H9 (cell line): ENCODE results near the gene TERT. TPM values are rescaled to one million over a fixed set of nuclear protein-coding genes. Genes with fewer than 3 reads are reported as not detected.

Experiments used
- DNase-seq: peaks from one replicate; pipeline ENCODE4 v3.0.0-alpha.2; 2017
- H2AFZ ChIP-seq: one replicate; pipeline ENCODE4 v1.6.1; 2013; ENCODE audit warnings: mild to moderate bottlenecking, low read length, control low read depth, moderate library complexity
- H2AK5ac ChIP-seq: 2 replicates; pipeline ENCODE4 v1.6.1; 2013; ENCODE audit warnings: low read length, control low read depth, mixed read lengths; ENCODE audit not compliant: insufficient read length
- H2BK120ac ChIP-seq: one replicate; pipeline ENCODE4 v1.6.1; 2013; ENCODE audit warnings: low read depth, mild to moderate bottlenecking, low read length, control low read depth, inconsistent platforms; ENCODE audit not compliant: poor library complexity, severe bottlenecking
- H2BK12ac ChIP-seq: 2 replicates; pipeline ENCODE4 v1.6.1; 2013; ENCODE audit warnings: low read length, control low read depth, mixed read lengths, low read depth; ENCODE audit not compliant: insufficient read length
- H2BK15ac ChIP-seq: 2 replicates; pipeline ENCODE4 v1.6.1; 2013; ENCODE audit warnings: low read depth, low read length, control low read depth
- H2BK20ac ChIP-seq: one replicate; pipeline ENCODE4 v1.6.1; 2013; ENCODE audit warnings: low read depth, mild to moderate bottlenecking, low read length, control low read depth, inconsistent platforms; ENCODE audit not compliant: poor library complexity, severe bottlenecking
- H2BK5ac ChIP-seq: 2 replicates; pipeline ENCODE4 v1.6.1; 2013; ENCODE audit warnings: low read length, control low read depth, mixed read lengths; ENCODE audit not compliant: insufficient read length
- H3K14ac ChIP-seq: 2 replicates; pipeline ENCODE4 v1.6.1; 2013; ENCODE audit warnings: low read length, control low read depth; ENCODE audit not compliant: insufficient read depth
- H3K18ac ChIP-seq: 2 replicates; pipeline ENCODE4 v1.6.1; 2013; ENCODE audit warnings: low read depth, mild to moderate bottlenecking, mixed read lengths, low read length, control low read depth; ENCODE audit not compliant: insufficient read length
- H3K23ac ChIP-seq: 2 replicates; pipeline ENCODE4 v1.6.1; 2013; ENCODE audit warnings: low read length, control low read depth, mixed read lengths, low read depth; ENCODE audit not compliant: insufficient read length
- H3K23me2 ChIP-seq: 2 replicates; pipeline ENCODE4 v1.6.1; 2013; ENCODE audit warnings: low read depth, mild to moderate bottlenecking, mixed read lengths, low read length, control low read depth; ENCODE audit not compliant: insufficient read length, poor library complexity, severe bottlenecking
- H3K27ac ChIP-seq: 2 replicates; pipeline ENCODE4 v1.5.1; 2013; ENCODE audit warnings: low read length, control low read depth, mixed read lengths, low read depth; ENCODE audit not compliant: insufficient read length
- H3K27me3 ChIP-seq: 2 replicates; pipeline ENCODE4 v1.6.1; 2013; ENCODE audit warnings: low read length, control low read depth, inconsistent platforms; ENCODE audit not compliant: insufficient read depth
- H3K4ac ChIP-seq: 2 replicates; pipeline ENCODE4 v1.6.1; 2013; ENCODE audit warnings: low read depth, mild to moderate bottlenecking, control low read depth, inconsistent platforms, low read length, moderate library complexity
- H3K4me1 ChIP-seq: 2 replicates; pipeline ENCODE4 v1.6.1; 2013; ENCODE audit warnings: low read length, control low read depth, inconsistent platforms; ENCODE audit not compliant: insufficient read depth
- H3K4me2 ChIP-seq: 2 replicates; pipeline ENCODE4 v1.6.1; 2013; ENCODE audit warnings: low read length, control low read depth, mixed read lengths; ENCODE audit not compliant: insufficient read length, insufficient read depth
- H3K56ac ChIP-seq: 2 replicates; pipeline ENCODE4 v1.6.1; 2013; ENCODE audit warnings: low read depth, mild to moderate bottlenecking, mixed read lengths, low read length, control low read depth; ENCODE audit not compliant: insufficient read length
- H3K79me1 ChIP-seq: 2 replicates; pipeline ENCODE4 v1.6.1; 2013; ENCODE audit warnings: low read depth, mild to moderate bottlenecking, moderate library complexity, low read length, control low read depth, inconsistent platforms; ENCODE audit not compliant: insufficient read depth, poor library complexity, severe bottlenecking
- H3K79me2 ChIP-seq: 2 replicates; pipeline ENCODE4 v1.6.1; 2013; ENCODE audit warnings: low read length, control low read depth, inconsistent platforms; ENCODE audit not compliant: insufficient read depth
- H3K9ac ChIP-seq: 2 replicates; pipeline ENCODE4 v1.6.1; 2013; ENCODE audit warnings: low read length, control low read depth, mixed read lengths; ENCODE audit not compliant: insufficient read length; ENCODE audit errors: extremely low read depth
- H3K9me3 ChIP-seq: one replicate; pipeline ENCODE4 v1.6.1; 2013; ENCODE audit warnings: low read depth, low read length, inconsistent platforms; ENCODE audit not compliant: control insufficient read depth
- H3T11ph ChIP-seq: one replicate; pipeline ENCODE4 v1.6.1; 2013; ENCODE audit warnings: mild to moderate bottlenecking, low read length, control low read depth, inconsistent platforms
- H4K20me1 ChIP-seq: one replicate; pipeline ENCODE4 v1.6.1; 2013; ENCODE audit not compliant: control insufficient read depth, insufficient read length, insufficient read depth
- H4K5ac ChIP-seq: 2 replicates; pipeline ENCODE4 v1.6.1; 2013; ENCODE audit warnings: low read depth, mild to moderate bottlenecking, mixed read lengths, low read length, control low read depth; ENCODE audit not compliant: insufficient read length
- H4K8ac ChIP-seq: replicated peaks from 2 replicates; pipeline ENCODE4 v1.6.1; 2013; ENCODE audit warnings: low read length, control low read depth, mixed read lengths, low read depth; ENCODE audit not compliant: insufficient read length
- H4K91ac ChIP-seq: 2 replicates; pipeline ENCODE4 v1.6.1; 2013; ENCODE audit warnings: low read depth, mild to moderate bottlenecking, moderate library complexity, mixed read lengths, low read length, control low read depth; ENCODE audit not compliant: insufficient read length
- H3K27ac Mint-ChIP-seq, 3 experiments: 2 replicates in 2 of 3; 3 replicates in 1 of 3; pipeline ENCODE4 v1.8.0; 2020 to 2021; ENCODE audit warnings: mixed read lengths in 3 of 3, mild to moderate bottlenecking in 1 of 3, moderate library complexity in 1 of 3
- H3K27me3 Mint-ChIP-seq: 2 replicates; pipeline ENCODE4 v1.8.0; 2021; ENCODE audit warnings: low read depth, mild to moderate bottlenecking, moderate library complexity, mixed read lengths
- H3K36me3 Mint-ChIP-seq, 3 experiments: 2 replicates in 2 of 3; 3 replicates in 1 of 3; pipeline ENCODE4 v1.8.0; 2020 to 2021; ENCODE audit warnings: low read depth in 3 of 3, mixed read lengths in 3 of 3; ENCODE audit not compliant: insufficient read depth in 1 of 3
- H3K4me1 Mint-ChIP-seq, 2 experiments: 2 replicates each; pipeline ENCODE4 v1.8.0; 2020; ENCODE audit warnings: mixed read lengths in 2 of 2
- H3K4me3 Mint-ChIP-seq, 2 experiments: 2 replicates in 1 of 2; 3 replicates in 1 of 2; pipeline ENCODE4 v1.8.0; 2020 to 2021; ENCODE audit warnings: mild to moderate bottlenecking in 2 of 2, mixed read lengths in 2 of 2, moderate library complexity in 1 of 2
- H3K9me3 Mint-ChIP-seq, 2 experiments: 2 replicates in 1 of 2; 3 replicates in 1 of 2; pipeline ENCODE4 v1.8.0; 2020; ENCODE audit warnings: mild to moderate bottlenecking in 2 of 2, mixed read lengths in 2 of 2, moderate library complexity in 1 of 2
- CTCF ChIP-seq: fragments of 200-600 bp; sonication (generic); conservative IDR thresholded peaks from 3 replicates; pipeline ENCODE4 v1.8.0; 2021; ENCODE audit warnings: antibody characterized with exemption, mild to moderate bottlenecking
- WGBS: extraction: QIAGEN DNeasy Blood & Tissue Kit; methylation state at CpG from one replicate; pipeline ENCODE4 v1.1.7; 2013; ENCODE audit warnings: missing lambda C conversion rate, low lambda C conversion rate, mixed read lengths; ENCODE audit not compliant: insufficient read length; ENCODE audit errors: extremely low coverage; 5-methylcytosine and 5-hydroxymethylcytosine counted together
- total RNA-seq: library from RNA; stranded (reverse); gene quantifications from 2 replicates; pipeline ENCODE4 v1.2.1, GENCODE V29; 2021

The TERT gene
- total RNA-seq, 1 experiment from 2014 or later: 15.5 TPM

GRCh38 chr5:1206521-1207412 lies 88.1 kb downstream of the TERT start:
- H3K18ac ChIP-seq: no peak overlapping the region
- H3K14ac ChIP-seq: no peak overlapping the region
- WGBS: no CpG with 5 or more reads among the region's 49 CpGs
- H3T11ph ChIP-seq: no peak overlapping the region
- no peak for DNase-seq
- no peak overlapping the region for H3K27ac ChIP-seq
- H3K23ac ChIP-seq: no peak overlapping the region
- H3K4me3 Mint-ChIP-seq: no peak overlapping the region
- no peak overlapping the region for H4K8ac ChIP-seq
- no peaks in the 10 kb centered on the region for H3K36me3 Mint-ChIP-seq
- no peaks in the 10 kb centered on the region for H3K27me3 ChIP-seq
- no peak overlapping the region for H2BK20ac ChIP-seq
- H3K4me2 ChIP-seq: no peak overlapping the region
- H2AFZ ChIP-seq: no peak overlapping the region
- H2BK15ac ChIP-seq: no peak overlapping the region
- no peaks in the 10 kb centered on the region for H3K79me1 ChIP-seq
- H4K5ac ChIP-seq: no peak overlapping the region
- peaks cover 0 to 4% of the 10 kb centered on the region in 2 experiments; a peak in 2 of 5 replicates for H3K9me3 Mint-ChIP-seq
- no peak overlapping the region for H3K4ac ChIP-seq
- TF ChIP-seq CTCF: no peak
- H3K4me1 ChIP-seq: no peaks in the 10 kb centered on the region
- peaks cover 3% of the 10 kb centered on the region for H4K20me1 ChIP-seq
- no peak overlapping the region; a peak in 1 of 7 replicates for H3K27ac Mint-ChIP-seq
- H3K9ac ChIP-seq: no peak overlapping the region
- no peak overlapping the region for H2BK120ac ChIP-seq
- no peak overlapping the region for H2BK12ac ChIP-seq
- H3K27me3 Mint-ChIP-seq: peaks cover 8% of the 10 kb centered on the region
- H2AK5ac ChIP-seq: no peak overlapping the region
- no peaks in the 10 kb centered on the region for H3K79me2 ChIP-seq
- no peaks in the 10 kb centered on the region for H3K9me3 ChIP-seq
- H3K23me2 ChIP-seq: no peaks in the 10 kb centered on the region
- H3K4me1 Mint-ChIP-seq: peaks cover 9 to 16% of the 10 kb centered on the region in 2 experiments
- no peak overlapping the region for H2BK5ac ChIP-seq
- no peak overlapping the region for H3K56ac ChIP-seq
- no peak overlapping the region for H4K91ac ChIP-seq
